ENCODE results near the gene ZC3H10. TPM values are rescaled to one million over a fixed set of nuclear protein-coding genes. Genes with fewer than 3 reads are reported as not detected.

The ZC3H10 gene
- total RNA-seq, 6 experiments from 2014 or later, result 1.7 to 5.4 (median 3.2) TPM

GRCh38 chr12:56169229-56169759, 51.2 kb downstream of the ZC3H10 start:
- no peak overlapping the region for H3K27ac ChIP-seq
- ATAC-seq, result no peak
- H3K4me1 ChIP-seq, result no peaks in the 10 kb centered on the region
- H3K4me3 ChIP-seq, result no peak overlapping the region
- no peak for DNase-seq
- no peaks in the 10 kb centered on the region for H3K9me3 ChIP-seq
- H3K27me3 ChIP-seq, result no peaks in the 10 kb centered on the region
- no peak for TF ChIP-seq CTCF (IDR thresholded peaks at IDR 0.05)
- no peak for TF ChIP-seq POLR2A (IDR thresholded peaks at IDR 0.05)
- peaks cover 0 to 85% (median 31%) of the 10 kb centered on the region in 4 donors for H3K36me3 ChIP-seq
- WGBS (ENCODE audit: insufficient coverage, low coverage, low lambda C conversion rate, missing lambda C conversion rate), result 64% methylated on average over 2 of the region's 11 CpGs
- intact Hi-C loops (cut with DNase I), result no loop called here

- no peaks in the 10 kb centered on the region for H3K27me3 ChIP-seq
- no peak overlapping the region for H3K4me3 ChIP-seq
- peaks cover 0 to 80% (median 28%) of the 10 kb centered on the region in 4 donors for H3K36me3 ChIP-seq
- H3K4me1 ChIP-seq, result no peaks in the 10 kb centered on the region
- no peak overlapping the region for H3K27ac ChIP-seq
- 93% methylated on average over 5 of the region's 7 CpGs for WGBS (ENCODE audit: insufficient coverage, low coverage, low lambda C conversion rate, missing lambda C conversion rate)
- DNase-seq (no peak), ATAC-seq (peak in 2 of 4 donors; percentile 16 to 20)
- no peaks in the 10 kb centered on the region for H3K9me3 ChIP-seq
- TF ChIP-seq POLR2A (IDR thresholded peaks at IDR 0.05) (no peak), CTCF (IDR thresholded peaks at IDR 0.05) (no peak)
- intact Hi-C loops (cut with DNase I), result no loop called here
Observed at GRCh38 chr12:56172839-56173238, 54.8 kb downstream of the ZC3H10 start.

Other genes starting within 250 kb of the ZC3H10 start
- 10 to 100 TPM; 16.5 to 36.4 (median 20.9) TPM for gene PYM1, start 190.4 kb upstream of the ZC3H10 start, total RNA-seq
- 1 to 10 TPM; 2.7 to 7.6 (median 4.9) TPM for gene DGKA, start 187.1 kb upstream of the ZC3H10 start, total RNA-seq
- gene PMEL, start 152.2 kb upstream of the ZC3H10 start, total RNA-seq, result 1 to 10 TPM; 1.5 to 4.5 (median 2.7) TPM
- gene CDK2, start 151.4 kb upstream of the ZC3H10 start, total RNA-seq, result 10 to 100 TPM in 3 of 6 experiments, 1 to 10 TPM in 3; 8.0 to 14.9 (median 10.6) TPM
- gene RAB5B, start 144.2 kb upstream of the ZC3H10 start, total RNA-seq, result 10 to 100 TPM; 36.5 to 60.7 (median 51.6) TPM
- gene SUOX, start 121.0 kb upstream of the ZC3H10 start, total RNA-seq, result 10 to 100 TPM; 31.5 to 63.7 (median 47.9) TPM
- gene IKZF4, start 97.2 kb upstream of the ZC3H10 start, total RNA-seq, result 1 to 10 TPM in 5 of 6 experiments, under 1 TPM in 1; 0.99 to 2.6 (median 2.3) TPM
- gene RPS26, start 76.3 kb upstream of the ZC3H10 start, total RNA-seq, result 100 to 1,000 TPM in 2 of 6 experiments, 10 to 100 TPM in 4; 17.2 to 600 (median 24.9) TPM
- 100 to 1,000 TPM in 1 of 6 experiments, 10 to 100 TPM in 5; 39.1 to 139 (median 66.9) TPM for gene ERBB3, start 38.1 kb upstream of the ZC3H10 start, total RNA-seq
- 10 to 100 TPM; 29.7 to 82.4 (median 36.6) TPM for gene PA2G4, start 13.7 kb upstream of the ZC3H10 start, total RNA-seq
- 1,000 to 10,000 TPM in 4 of 6 experiments, 100 to 1,000 TPM in 2; 516 to 1,547 (median 1,257) TPM for gene RPL41, start 1.6 kb upstream of the ZC3H10 start, total RNA-seq
- 100 to 1,000 TPM in 1 of 6 experiments, 10 to 100 TPM in 5; 56.5 to 117 (median 70.3) TPM for gene ESYT1, start 10.0 kb downstream of the ZC3H10 start, total RNA-seq
- gene MYL6B, start 34.3 kb downstream of the ZC3H10 start, total RNA-seq, result 10 to 100 TPM in 5 of 6 experiments, 1 to 10 TPM in 1; 4.9 to 18.7 (median 12.6) TPM
- gene MYL6, start 40.1 kb downstream of the ZC3H10 start, total RNA-seq, result 100 to 1,000 TPM; 409 to 644 (median 490) TPM
- gene SMARCC2, start 71.2 kb downstream of the ZC3H10 start, total RNA-seq, result 10 to 100 TPM; 17.9 to 40.8 (median 25.7) TPM
- 10 to 100 TPM; 10.6 to 23.0 (median 12.3) TPM for gene RNF41, start 103.7 kb downstream of the ZC3H10 start, total RNA-seq
- gene NABP2, start 106.1 kb downstream of the ZC3H10 start, total RNA-seq, result 10 to 100 TPM; 10.3 to 24.3 (median 14.8) TPM
- gene SLC39A5, start 111.8 kb downstream of the ZC3H10 start, total RNA-seq, result 100 to 1,000 TPM in 3 of 6 experiments, 10 to 100 TPM in 3; 39.7 to 209 (median 110) TPM
- 10 to 100 TPM; 10.6 to 16.1 (median 12.2) TPM for gene ANKRD52, start 140.1 kb downstream of the ZC3H10 start, total RNA-seq
- gene COQ10A, start 148.7 kb downstream of the ZC3H10 start, total RNA-seq, result 10 to 100 TPM in 3 of 6 experiments, 1 to 10 TPM in 3; 5.5 to 25.1 (median 13.0) TPM
- 100 to 1,000 TPM in 1 of 6 experiments, 10 to 100 TPM in 5; 45.6 to 109 (median 61.2) TPM for gene CS, start 182.1 kb downstream of the ZC3H10 start, total RNA-seq
- 10 to 100 TPM; 63.7 to 93.7 (median 76.5) TPM for gene CNPY2, start 197.7 kb downstream of the ZC3H10 start, total RNA-seq
- 100 to 1,000 TPM in 1 of 6 experiments, 10 to 100 TPM in 5; 21.7 to 109 (median 57.7) TPM for gene PAN2, start 215.7 kb downstream of the ZC3H10 start, total RNA-seq
- gene IL23A, start 220.6 kb downstream of the ZC3H10 start, total RNA-seq, result not detected
- 100 to 1,000 TPM in 4 of 6 experiments, 10 to 100 TPM in 2; 82.8 to 182 (median 108) TPM for gene STAT2, start 241.8 kb downstream of the ZC3H10 start, total RNA-seq
- 100 to 1,000 TPM; 110 to 270 (median 205) TPM for gene APOF, start 244.6 kb downstream of the ZC3H10 start, total RNA-seq